Activated CD4-positive, alpha-beta T cell treated with anti-CD3 and anti-CD28 coated beads, Interleukin-2, amount 10 ng/mL, durations not matched to agents 24 days and 14 days (primary cell): ENCODE data around the gene DOCK4. TPM values are rescaled to one million over a fixed set of nuclear protein-coding genes. Genes with fewer than 3 reads are reported as not detected.

Experiments
- DNase-seq: peaks from one replicate; pipeline ENCODE4 v3.0.0; 2022
- H3K27ac Mint-ChIP-seq: one replicate; pipeline ENCODE4 v1.8.0; 2022; ENCODE audit warnings: mild to moderate bottlenecking, mixed read lengths
- H3K27me3 Mint-ChIP-seq: one replicate; pipeline ENCODE4 v1.8.0; 2022; ENCODE audit warnings: mixed read lengths
- H3K36me3 Mint-ChIP-seq: one replicate; pipeline ENCODE4 v1.8.0; 2022; ENCODE audit warnings: low read depth, mild to moderate bottlenecking, mixed read lengths
- H3K4me1 Mint-ChIP-seq: one replicate; pipeline ENCODE4 v1.8.0; 2021; ENCODE audit warnings: mixed read lengths
- H3K4me3 Mint-ChIP-seq: one replicate; pipeline ENCODE4 v1.8.0; 2022; ENCODE audit warnings: mild to moderate bottlenecking, moderate library complexity, mixed read lengths
- H3K9me3 Mint-ChIP-seq: one replicate; pipeline ENCODE4 v1.8.0; 2021; ENCODE audit warnings: mixed read lengths
- intact Hi-C: fragments of 100-400 bp; cut with micrococcal nuclease; formaldehyde crosslinking; loops from one replicate; pipeline ENCODE4 v1.15.1; 2023
- total RNA-seq: library from RNA; stranded (reverse); gene quantifications from 2 replicates; pipeline ENCODE4 v1.2.3, GENCODE V29; 2022

DOCK4 gene
- total RNA-seq, 1 donor from 2014 or later = 0.89 TPM

- DNase-seq = no peak
- no peaks in the 10 kb centered on the region for H3K36me3 Mint-ChIP-seq
- H3K27me3 Mint-ChIP-seq = peaks cover 2% of the 10 kb centered on the region
- intact Hi-C loops = no loop called here
- no peak overlapping the region for H3K27ac Mint-ChIP-seq
- H3K9me3 Mint-ChIP-seq = no peaks in the 10 kb centered on the region
- no peaks in the 10 kb centered on the region for H3K4me1 Mint-ChIP-seq
- H3K4me3 Mint-ChIP-seq = no peak overlapping the region
Measured at GRCh38 chr7:111987115-111987826, 218.9 kb downstream of the DOCK4 start.

GRCh38 chr7:111986601-111987000, 219.6 kb downstream of the DOCK4 start:
- no peaks in the 10 kb centered on the region for H3K4me1 Mint-ChIP-seq
- intact Hi-C loops = no loop called here
- H3K4me3 Mint-ChIP-seq = no peak overlapping the region
- no peaks in the 10 kb centered on the region for H3K9me3 Mint-ChIP-seq
- DNase-seq = no peak
- H3K27me3 Mint-ChIP-seq = peaks cover 2% of the 10 kb centered on the region
- H3K27ac Mint-ChIP-seq = no peak overlapping the region
- H3K36me3 Mint-ChIP-seq = no peaks in the 10 kb centered on the region

- Mint-ChIP-seq H3K9me3 (no peaks in the 10 kb centered on the region), H3K27ac (no peak overlapping the region), H3K4me3 (no peak overlapping the region), H3K4me1 (no peaks in the 10 kb centered on the region), H3K36me3 (no peaks in the 10 kb centered on the region), H3K27me3 (peaks cover 3% of the 10 kb centered on the region)
- intact Hi-C loops = no loop called here
- no peak for DNase-seq
Measured at GRCh38 chr7:111985798-111986197, 220.4 kb downstream of the DOCK4 start.

GRCh38 chr7:111982804-111983203, 223.4 kb downstream of the DOCK4 start:
- peaks cover 5% of the 10 kb centered on the region for H3K27me3 Mint-ChIP-seq
- H3K36me3 Mint-ChIP-seq = no peaks in the 10 kb centered on the region
- H3K27ac Mint-ChIP-seq = no peak overlapping the region
- no peaks in the 10 kb centered on the region for H3K4me1 Mint-ChIP-seq
- DNase-seq = no peak
- no peak overlapping the region for H3K4me3 Mint-ChIP-seq
- no peaks in the 10 kb centered on the region for H3K9me3 Mint-ChIP-seq
- intact Hi-C loops = no loop called here

- H3K27me3 Mint-ChIP-seq = peaks cover 5% of the 10 kb centered on the region
- H3K4me1 Mint-ChIP-seq = no peaks in the 10 kb centered on the region
- no peaks in the 10 kb centered on the region for H3K9me3 Mint-ChIP-seq
- H3K36me3 Mint-ChIP-seq = no peaks in the 10 kb centered on the region
- H3K27ac Mint-ChIP-seq = no peak overlapping the region
- intact Hi-C loops = no loop called here
- no peak for DNase-seq
- H3K4me3 Mint-ChIP-seq = no peak overlapping the region
Measured at GRCh38 chr7:111982133-111982532, 224.1 kb downstream of the DOCK4 start.

- H3K27ac Mint-ChIP-seq = no peak overlapping the region
- intact Hi-C loops = no loop called here
- no peaks in the 10 kb centered on the region for H3K4me1 Mint-ChIP-seq
- peaks cover 4% of the 10 kb centered on the region for H3K27me3 Mint-ChIP-seq
- no peak overlapping the region for H3K4me3 Mint-ChIP-seq
- H3K9me3 Mint-ChIP-seq = no peaks in the 10 kb centered on the region
- H3K36me3 Mint-ChIP-seq = no peaks in the 10 kb centered on the region
- DNase-seq = no peak
Measured at GRCh38 chr7:111980725-111981124, 225.5 kb downstream of the DOCK4 start.

- Mint-ChIP-seq H3K4me3 (no peak overlapping the region), H3K9me3 (no peaks in the 10 kb centered on the region), H3K27ac (no peak overlapping the region), H3K27me3 (no peaks in the 10 kb centered on the region), H3K36me3 (no peaks in the 10 kb centered on the region), H3K4me1 (no peaks in the 10 kb centered on the region)
- intact Hi-C loops = no loop called here
- DNase-seq = no peak
Measured at GRCh38 chr7:111975346-111975745, 230.9 kb downstream of the DOCK4 start.

GRCh38 chr7:111960984-111961383, 245.2 kb downstream of the DOCK4 start:
- no peak overlapping the region for H3K4me3 Mint-ChIP-seq
- intact Hi-C loops = no loop called here
- H3K9me3 Mint-ChIP-seq = no peaks in the 10 kb centered on the region
- no peak overlapping the region for H3K27ac Mint-ChIP-seq
- no peaks in the 10 kb centered on the region for H3K4me1 Mint-ChIP-seq
- H3K27me3 Mint-ChIP-seq = no peaks in the 10 kb centered on the region
- no peak for DNase-seq
- H3K36me3 Mint-ChIP-seq = no peaks in the 10 kb centered on the region

GRCh38 chr7:111958896-111959295, 247.3 kb downstream of the DOCK4 start:
- Mint-ChIP-seq H3K27ac (no peak overlapping the region), H3K9me3 (no peaks in the 10 kb centered on the region), H3K4me3 (no peak overlapping the region), H3K27me3 (no peaks in the 10 kb centered on the region), H3K4me1 (no peaks in the 10 kb centered on the region), H3K36me3 (no peaks in the 10 kb centered on the region)
- intact Hi-C loops = no loop called here
- no peak for DNase-seq

GRCh38 chr7:111958431-111958830, 247.8 kb downstream of the DOCK4 start:
- no peak overlapping the region for H3K4me3 Mint-ChIP-seq
- intact Hi-C loops = no loop called here

GRCh38 chr7:111955616-111956015, 250.6 kb downstream of the DOCK4 start:
- Mint-ChIP-seq H3K4me3 (no peak overlapping the region), H3K4me1 (no peaks in the 10 kb centered on the region), H3K9me3 (no peaks in the 10 kb centered on the region), H3K36me3 (no peaks in the 10 kb centered on the region), H3K27me3 (no peaks in the 10 kb centered on the region), H3K27ac (no peak overlapping the region)
- intact Hi-C loops = no loop called here
- no peak for DNase-seq

More at GRCh38 chr7:111958431-111958830, 247.8 kb downstream of the DOCK4 start:
- Mint-ChIP-seq H3K4me1 (no peaks in the 10 kb centered on the region), H3K27ac (no peak overlapping the region), H3K27me3 (no peaks in the 10 kb centered on the region), H3K36me3 (no peaks in the 10 kb centered on the region), H3K9me3 (no peaks in the 10 kb centered on the region)
- no peak for DNase-seq

- no peaks in the 10 kb centered on the region for H3K36me3 Mint-ChIP-seq
- H3K27me3 Mint-ChIP-seq = no peaks in the 10 kb centered on the region
- DNase-seq = no peak
- no peak overlapping the region for H3K4me3 Mint-ChIP-seq
- no peak overlapping the region for H3K27ac Mint-ChIP-seq
- intact Hi-C loops = no loop called here
- H3K9me3 Mint-ChIP-seq = no peaks in the 10 kb centered on the region
- H3K4me1 Mint-ChIP-seq = no peaks in the 10 kb centered on the region
Measured at GRCh38 chr7:111954474-111955381, 251.5 kb downstream of the DOCK4 start.

- no peaks in the 10 kb centered on the region for H3K4me1 Mint-ChIP-seq
- no peak overlapping the region for H3K27ac Mint-ChIP-seq
- H3K9me3 Mint-ChIP-seq = no peaks in the 10 kb centered on the region
- no peaks in the 10 kb centered on the region for H3K27me3 Mint-ChIP-seq
- intact Hi-C loops = no loop called here
- H3K36me3 Mint-ChIP-seq = no peaks in the 10 kb centered on the region
- no peak for DNase-seq
- no peak overlapping the region for H3K4me3 Mint-ChIP-seq
Measured at GRCh38 chr7:111954056-111954455, 252.1 kb downstream of the DOCK4 start.

GRCh38 chr7:111953611-111954010, 252.6 kb downstream of the DOCK4 start:
- no peak overlapping the region for H3K4me3 Mint-ChIP-seq
- H3K9me3 Mint-ChIP-seq = no peaks in the 10 kb centered on the region
- H3K4me1 Mint-ChIP-seq = no peaks in the 10 kb centered on the region
- no peak for DNase-seq
- intact Hi-C loops = no loop called here
- H3K27ac Mint-ChIP-seq = no peak overlapping the region
- no peaks in the 10 kb centered on the region for H3K27me3 Mint-ChIP-seq
- no peaks in the 10 kb centered on the region for H3K36me3 Mint-ChIP-seq
